Astrocyte of the cerebellum (primary cell): Measurements from ENCODE around the gene NHLH2.

Experiments
- DNase-seq: peaks from one replicate; pipeline ENCODE4 v3.0.0-alpha.2; 2011; ENCODE audit warnings: low read depth
- H3K4me3 ChIP-seq: 2 replicates; pipeline ENCODE4 v1.5.1; 2011; ENCODE audit warnings: mild to moderate bottlenecking, low read depth, low read length, moderate library complexity
- CTCF ChIP-seq: IDR thresholded peaks from 2 replicates; pipeline ENCODE4 v1.5.1; 2012; ENCODE audit warnings: low read length, low read depth, moderate library complexity, mild to moderate bottlenecking; ENCODE audit errors: missing control alignments
- in situ Hi-C: cut with HindIII; loops from 2 replicates; pipeline ENCODE4 v1.10.0; 2017; ENCODE audit warnings: low sequenced_read_pairs

The NHLH2 gene

GRCh38 chr1:115839679-115840237 is 1.2 kb downstream of the NHLH2 start:
- in situ Hi-C loops = no loop called here
- TF ChIP-seq CTCF = no peak
- peak overlapping the region; percentile 18 for H3K4me3 ChIP-seq
- DNase-seq = no peak

- DNase-seq = no peak
- no peak for TF ChIP-seq CTCF
- in situ Hi-C loops = no loop called here
- peak overlapping the region; percentile 18 for H3K4me3 ChIP-seq
Observed at GRCh38 chr1:115839029-115839678, 1.8 kb downstream of the NHLH2 start.

GRCh38 chr1:115838431-115839028 is 2.4 kb downstream of the NHLH2 start:
- peak overlapping the region; percentile 18 for H3K4me3 ChIP-seq
- in situ Hi-C loops = no loop called here
- TF ChIP-seq CTCF = no peak
- no peak for DNase-seq

- no peak for DNase-seq
- in situ Hi-C loops = no loop called here
- no peak for TF ChIP-seq CTCF
- H3K4me3 ChIP-seq = no peak overlapping the region
Observed at GRCh38 chr1:115837740-115838421, 3.0 kb downstream of the NHLH2 start.

GRCh38 chr1:115837341-115837739 is 3.6 kb downstream of the NHLH2 start:
- TF ChIP-seq CTCF = no peak
- DNase-seq = no peak
- in situ Hi-C loops = no loop called here
- H3K4me3 ChIP-seq = no peak overlapping the region

GRCh38 chr1:115833856-115834255 is 7.1 kb downstream of the NHLH2 start:
- no peak overlapping the region for H3K4me3 ChIP-seq
- in situ Hi-C loops = no loop called here
- no peak for TF ChIP-seq CTCF
- DNase-seq = no peak
